Measurements from ENCODE around the gene AHSG.

- TF ChIP-seq POLR2A (IDR thresholded peaks at IDR 0.05) = no peak
- TF ChIP-seq, protein P1, sequence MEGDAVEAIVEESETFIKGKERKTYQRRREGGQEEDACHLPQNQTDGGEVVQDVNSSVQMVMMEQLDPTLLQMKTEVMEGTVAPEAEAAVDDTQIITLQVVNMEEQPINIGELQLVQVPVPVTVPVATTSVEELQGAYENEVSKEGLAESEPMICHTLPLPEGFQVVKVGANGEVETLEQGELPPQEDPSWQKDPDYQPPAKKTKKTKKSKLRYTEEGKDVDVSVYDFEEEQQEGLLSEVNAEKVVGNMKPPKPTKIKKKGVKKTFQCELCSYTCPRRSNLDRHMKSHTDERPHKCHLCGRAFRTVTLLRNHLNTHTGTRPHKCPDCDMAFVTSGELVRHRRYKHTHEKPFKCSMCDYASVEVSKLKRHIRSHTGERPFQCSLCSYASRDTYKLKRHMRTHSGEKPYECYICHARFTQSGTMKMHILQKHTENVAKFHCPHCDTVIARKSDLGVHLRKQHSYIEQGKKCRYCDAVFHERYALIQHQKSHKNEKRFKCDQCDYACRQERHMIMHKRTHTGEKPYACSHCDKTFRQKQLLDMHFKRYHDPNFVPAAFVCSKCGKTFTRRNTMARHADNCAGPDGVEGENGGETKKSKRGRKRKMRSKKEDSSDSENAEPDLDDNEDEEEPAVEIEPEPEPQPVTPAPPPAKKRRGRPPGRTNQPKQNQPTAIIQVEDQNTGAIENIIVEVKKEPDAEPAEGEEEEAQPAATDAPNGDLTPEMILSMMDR (IDR thresholded peaks at IDR 0.05) = no peak
Measured at GRCh38 chr3:186600896-186601295, 12.0 kb upstream of the AHSG start.
